H1 (cell line): Measurements from ENCODE around the gene PLA2G15. TPM values are rescaled to one million over a fixed set of nuclear protein-coding genes. Genes with fewer than 3 reads are reported as not detected.

Experiments used
- CHD2 ChIP-seq: IDR thresholded peaks from 2 replicates; pipeline ENCODE4 v1.6.1; 2012; ENCODE audit warnings: low read length, improper control_type of control experiment
- CTCF ChIP-seq, 3 experiments: IDR thresholded peaks; 1 replicate in 2 of 3; 2 replicates in 1 of 3; pipeline versions ENCODE4 v1.5.1 to v1.6.1; 2011; ENCODE audit warnings: low read length in 3 of 3, mild to moderate bottlenecking in 3 of 3, inconsistent platforms in 2 of 3, low read depth in 1 of 3, moderate library complexity in 1 of 3; ENCODE audit not compliant: insufficient read depth in 1 of 3; ENCODE audit errors: control extremely low read depth in 1 of 3
- JUN ChIP-seq: IDR thresholded peaks from 2 replicates; pipeline ENCODE4 v1.6.1; 2011; ENCODE audit warnings: low read depth, mild to moderate bottlenecking, improper control_type of control experiment, low read length
- KDM1A ChIP-seq: fragments of 200-600, 300-600 bp; sonication (generic); IDR thresholded peaks from 2 replicates; pipeline ENCODE4 v1.7.1; 2016; ENCODE audit warnings: mild to moderate bottlenecking, low read length, borderline replicate concordance
- RNF2 ChIP-seq: fragments of 200-900, 300-1000 bp; sonication (generic); IDR thresholded peaks from 2 replicates; pipeline ENCODE4 v1.7.1; 2016; ENCODE audit warnings: borderline replicate concordance, low read depth, mild to moderate bottlenecking, antibody characterized with exemption, low read length; ENCODE audit not compliant: poor library complexity, severe bottlenecking; ENCODE audit errors: missing control alignments
- polyA plus RNA-seq, 7 experiments: library from polyadenylated mRNA; depleted of rRNA in 3 of 7; stranded (reverse) in 5 of 7; unstranded in 2 of 7; fragments of >200 nt in 5 of 7; fragments of 200-250 nt in 2 of 7; gene quantifications; 1 replicate in 5 of 7; 2 replicates in 1 of 7; 4 replicates in 1 of 7; pipeline versions ENCODE4 v1.2.1 to v1.2.3, GENCODE V29; 2011 to 2013; ENCODE audit warnings: missing spikeins in 2 of 7, mixed read lengths in 2 of 7
- total RNA-seq: library from RNA; stranded (reverse); fragmentation: NEBNext Ultra II Directional; extraction: Animal tissue kit (Norgen Biotek cat#: 25700); gene quantifications from 2 replicates; pipeline ENCODE4 v1.2.1, GENCODE V29; 2021

The PLA2G15 gene
- total and polyA plus RNA-seq, 2 of the 8 experiments (the other 6 are each of a cell fraction or from before 2014, with no cell fraction given): 11.2 to 12.0 TPM

- TF ChIP-seq JUN: no peak
- TF ChIP-seq CTCF (IDR thresholded peaks at IDR 0.05; ENCODE audit: control extremely low read depth in 1 of 3, insufficient read depth in 1 of 3, low read depth in 1 of 3, low read length in 3 of 3): no peak
- no peak for TF ChIP-seq CHD2
- TF ChIP-seq KDM1A: no peak
- TF ChIP-seq RNF2: no peak
Observed at GRCh38 chr16:68249371-68249770, 4.2 kb downstream of the PLA2G15 start (continued).
